GM21786 (cell line): ENCODE results near the gene ATP6V1E1.
"Not testable (repeated sequence)": the region's sequence is repeated elsewhere in the genome, so short reads cannot be mapped to it uniquely, and the experiment has no call there.

ENCODE experiments used
- ATAC-seq: cut with Tn5 transposase; IDR thresholded peaks from one replicate; pipeline ENCODE4 v1.9.1; 2021; ENCODE audit not compliant: unreplicated experiment

ATP6V1E1 gene

GRCh38 chr22:17583151-17583550 is 45.4 kb downstream of the ATP6V1E1 start:
- no peak for ATAC-seq

DNA sequence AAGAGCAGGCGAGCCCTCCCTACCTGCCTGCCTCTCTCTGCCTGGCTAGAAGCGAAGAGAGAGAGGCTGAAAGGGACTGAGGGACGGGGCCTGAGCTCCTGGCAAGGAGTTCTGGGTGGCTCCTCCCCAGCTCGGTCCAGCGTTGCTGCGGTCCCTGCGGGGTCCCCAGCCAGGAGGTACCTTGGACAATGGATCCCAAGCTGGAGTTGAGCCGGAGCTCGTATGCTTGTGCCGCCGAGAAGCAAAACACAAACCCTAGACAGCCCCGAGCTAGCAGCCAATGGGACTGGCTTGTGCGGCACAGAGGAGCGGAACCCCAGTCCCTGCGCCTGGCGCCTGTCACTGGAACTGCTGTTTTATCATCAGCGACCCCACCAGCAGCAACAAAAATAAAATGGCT is 46.9 kb downstream of the ATP6V1E1 start:
- no peak for ATAC-seq

DNA sequence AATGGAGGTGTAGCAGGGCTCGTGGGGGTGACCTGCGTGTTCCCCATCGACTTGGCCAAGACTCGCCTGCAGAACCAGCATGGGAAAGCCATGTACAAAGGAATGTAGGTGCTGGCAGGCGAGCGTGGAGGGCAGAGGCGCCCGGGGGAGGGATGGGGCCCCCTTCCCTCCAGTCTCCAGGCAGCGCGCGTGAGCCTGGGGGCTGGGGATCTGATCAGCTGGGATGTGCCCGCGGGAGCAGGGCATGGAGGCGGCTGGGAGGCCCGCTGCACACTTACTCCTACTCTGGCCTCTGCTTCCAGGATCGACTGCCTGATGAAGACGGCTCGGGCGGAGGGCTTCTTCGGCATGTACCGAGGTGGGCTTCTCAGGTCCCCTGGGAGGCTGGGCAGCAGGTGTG is 47.5 kb downstream of the ATP6V1E1 start:
- ATAC-seq: no peak

GRCh38 chr22:17580441-17581031 is 48.0 kb downstream of the ATP6V1E1 start:
- ATAC-seq: no peak

DNA sequence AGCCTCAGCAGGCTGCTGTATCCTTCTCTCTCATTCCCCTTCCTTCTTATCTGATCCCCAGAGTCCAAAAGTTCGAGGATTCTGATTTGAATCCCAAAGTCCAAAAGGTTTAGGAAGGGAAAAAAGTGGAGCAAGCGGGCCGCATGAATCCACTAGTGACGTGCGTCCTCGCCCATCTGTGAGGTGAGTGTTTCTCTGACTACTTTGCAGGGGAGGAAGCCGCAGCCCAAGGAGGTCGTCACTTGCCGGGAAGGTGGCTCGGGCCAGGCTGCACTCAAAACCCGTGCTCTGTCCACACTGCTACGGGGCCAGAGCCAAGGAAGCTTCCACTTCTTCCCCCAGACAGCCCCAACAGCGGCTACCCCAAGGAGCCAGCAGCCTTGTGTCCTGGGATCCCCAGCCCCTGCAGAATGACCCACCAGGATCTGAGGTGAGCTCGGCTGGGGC is 49.0 kb downstream of the ATP6V1E1 start:
- no peak for ATAC-seq

GRCh38 chr22:17578136-17578754 is 50.3 kb downstream of the ATP6V1E1 start:
- ATAC-seq: no peak

GRCh38 chr22:17576470-17576869 is 52.1 kb downstream of the ATP6V1E1 start:
- no peak for ATAC-seq

DNA sequence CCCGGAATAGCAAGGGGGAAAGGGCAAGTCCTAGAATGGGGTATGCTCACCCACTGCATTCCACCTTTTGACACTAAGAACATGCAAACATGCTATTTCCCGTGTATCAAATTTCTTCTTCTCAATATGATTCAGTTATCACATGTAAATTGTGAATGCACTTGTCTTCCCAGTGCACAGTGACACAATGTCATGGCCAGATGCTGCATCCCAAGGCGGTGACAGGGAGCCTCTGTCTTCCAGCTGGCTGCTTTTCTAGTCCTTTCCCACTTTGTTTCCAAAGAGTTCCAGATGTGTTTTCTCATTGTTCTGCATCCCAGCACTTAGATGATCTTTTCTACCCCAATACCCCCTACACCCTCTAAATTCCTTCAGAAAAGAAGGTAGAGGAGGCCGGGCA is 52.9 kb downstream of the ATP6V1E1 start:
- ATAC-seq: no peak

DNA sequence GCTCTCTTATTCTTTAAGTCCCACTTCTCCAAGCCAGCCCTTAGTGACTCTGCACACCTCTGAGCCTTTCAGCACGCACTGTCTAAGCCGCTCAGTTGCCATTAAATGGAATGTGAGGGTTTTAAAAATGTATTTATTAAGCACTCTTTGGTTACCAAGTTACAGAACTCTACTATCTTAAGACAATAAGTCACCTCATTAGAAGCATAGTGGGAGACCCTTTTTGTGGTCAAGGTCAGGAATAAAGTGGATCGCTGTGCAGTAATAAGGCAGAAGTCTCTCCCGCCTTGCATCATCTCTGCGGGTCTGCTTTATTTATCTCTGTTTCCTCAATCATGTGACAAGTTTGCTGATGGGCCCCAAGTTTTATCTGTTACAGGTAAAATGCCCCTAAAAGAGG is 53.4 kb downstream of the ATP6V1E1 start:
- ATAC-seq: no peak

GRCh38 chr22:17570851-17571631 is 57.5 kb downstream of the ATP6V1E1 start:
- no peak for ATAC-seq

DNA sequence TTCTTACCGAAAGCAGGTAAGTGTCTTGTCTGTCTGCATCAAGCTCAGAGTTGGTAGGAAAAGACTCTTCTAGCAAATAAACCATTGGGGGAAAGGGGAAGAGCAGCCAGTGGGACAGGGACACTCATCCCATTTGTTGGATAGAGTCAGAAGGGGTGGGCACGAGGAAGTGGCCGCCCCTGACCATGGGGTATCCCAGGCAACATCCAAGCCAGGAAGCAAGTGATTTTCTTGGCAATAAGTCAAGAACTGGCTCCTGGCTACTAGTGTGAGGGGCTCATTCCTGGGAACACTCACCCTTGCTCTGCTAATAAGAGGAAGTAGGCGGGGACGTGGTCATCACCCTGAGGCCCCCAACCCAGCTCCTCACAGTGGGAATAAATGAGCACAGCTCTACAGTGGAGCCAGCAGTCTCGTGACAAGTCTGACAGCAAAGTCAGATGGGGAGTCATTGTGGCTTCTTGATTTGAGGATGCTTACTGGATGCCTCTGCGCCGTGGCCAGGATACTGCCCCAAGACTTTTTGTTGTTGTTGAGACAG is 58.5 kb downstream of the ATP6V1E1 start:
- ATAC-seq: no peak

GRCh38 chr22:17566776-17567175 is 61.8 kb downstream of the ATP6V1E1 start:
- ATAC-seq: no peak

DNA sequence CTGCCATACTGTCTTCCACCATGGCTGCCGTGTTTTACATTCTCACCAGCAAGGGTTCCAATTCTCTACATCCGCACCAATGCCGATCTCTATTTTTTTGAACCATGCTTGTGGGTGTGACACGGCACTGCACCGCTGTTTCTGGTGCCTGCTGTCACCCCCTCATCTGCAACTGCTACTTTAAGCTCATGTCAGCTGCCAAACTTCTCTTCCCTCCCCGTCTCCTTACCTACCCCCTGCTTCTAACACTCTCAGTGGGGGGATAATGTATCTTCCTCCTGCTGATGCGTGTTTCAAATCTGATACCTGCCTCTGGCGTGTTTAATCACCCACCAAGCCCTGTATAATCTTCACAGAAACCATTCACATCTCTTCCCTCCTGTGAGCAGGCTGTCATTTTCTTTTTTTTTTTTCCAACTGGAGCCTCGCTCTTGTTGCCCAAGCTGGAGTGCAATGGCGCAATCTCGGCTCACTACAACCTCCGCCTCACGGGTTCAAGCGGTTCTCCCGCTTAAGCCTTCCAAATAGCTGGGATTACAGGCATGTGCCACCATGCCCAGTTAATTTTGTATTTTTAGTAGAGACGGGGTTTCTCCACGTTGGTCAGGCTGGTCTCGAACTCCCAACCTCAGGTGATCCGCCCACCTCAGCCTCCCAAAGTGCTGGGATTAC is 62.4 kb downstream of the ATP6V1E1 start:
- not testable (repeated sequence) for ATAC-seq

DNA sequence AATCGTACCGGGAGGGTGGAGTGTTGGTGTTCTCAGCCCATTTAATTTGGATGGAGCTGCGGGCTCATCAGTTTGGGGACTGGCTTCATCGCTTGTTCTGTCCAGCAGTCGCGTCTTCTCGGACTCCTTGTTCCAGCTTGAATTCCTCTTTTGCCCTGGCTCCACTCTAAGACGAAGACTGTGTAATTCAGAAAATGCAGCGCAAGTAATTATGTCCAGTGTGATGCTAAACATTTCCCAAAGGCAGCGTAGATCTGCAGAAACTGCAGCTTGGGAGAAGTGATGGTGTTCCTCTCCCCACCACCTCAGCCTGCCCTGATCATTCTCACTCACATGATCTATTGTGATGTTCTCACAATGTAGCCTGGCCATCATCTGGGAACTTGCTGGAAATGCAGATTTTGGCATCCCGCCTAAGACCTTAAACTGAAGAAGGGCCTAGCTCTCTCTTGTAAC is 64.6 kb downstream of the ATP6V1E1 start:
- ATAC-seq: no peak

- no peak for ATAC-seq
These were observed 65.4 kb downstream of the ATP6V1E1 start, which contains the start of gene SLC25A18 for GRCh38 chr22:17562906-17563870. Gene SLC25A18 (plus strand): TSS chr22:17563498. CDS start chr22:17579945, 16,447 bp downstream.

- no peak for ATAC-seq
These were observed 69.4 kb downstream of the ATP6V1E1 start for GRCh38 chr22:17559188-17559587.

DNA sequence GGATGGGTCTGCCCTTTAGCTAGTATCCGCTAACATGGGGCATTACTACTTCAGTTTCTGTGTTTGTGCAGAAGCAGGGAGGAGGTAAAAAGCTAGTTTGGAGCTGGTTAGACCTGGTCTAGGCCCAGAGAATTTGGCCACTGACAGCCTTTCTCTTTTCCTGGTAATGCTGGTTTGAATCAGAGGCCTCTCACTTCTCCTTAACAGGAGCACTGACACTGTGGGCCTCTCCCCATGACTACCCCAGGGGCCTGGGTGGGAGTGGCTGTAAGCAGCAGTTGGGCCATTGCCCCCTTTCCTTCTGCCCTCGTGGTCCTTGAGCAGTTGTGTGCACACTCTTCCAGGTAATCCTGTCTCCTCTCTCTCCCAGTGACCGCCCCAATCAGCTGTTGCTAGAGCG is 73.7 kb downstream of the ATP6V1E1 start:
- no peak for ATAC-seq

- ATAC-seq: no peak
These were observed 75.8 kb downstream of the ATP6V1E1 start for GRCh38 chr22:17552737-17553136.

DNA sequence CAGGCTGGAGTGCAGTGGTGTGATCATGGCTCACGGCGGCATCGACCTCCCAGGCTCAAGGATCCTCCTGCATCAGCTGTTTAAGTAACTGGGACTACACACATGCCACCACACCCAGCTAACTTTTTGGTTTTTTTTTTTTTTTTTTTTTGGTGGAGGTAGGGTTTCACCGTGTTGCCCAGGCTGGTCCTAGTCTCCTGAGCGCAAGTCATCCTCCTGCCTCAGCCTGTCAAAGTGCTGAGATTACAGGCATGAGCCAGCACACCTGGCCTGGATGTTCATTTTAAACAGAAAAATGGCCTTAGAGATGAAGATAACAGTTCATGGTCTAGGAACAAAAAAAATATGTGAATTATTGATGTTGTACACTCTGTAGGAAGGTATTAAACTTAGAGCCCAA is 78.9 kb downstream of the ATP6V1E1 start:
- no peak for ATAC-seq

GRCh38 chr22:17549183-17549582 is 79.4 kb downstream of the ATP6V1E1 start:
- no peak for ATAC-seq
